SH-SY5Y (cell line): ENCODE data around the gene FASTKD2.

Experiments used
- GATA2 ChIP-seq: IDR thresholded peaks from 2 replicates; pipeline ENCODE4 v1.6.1; 2011; ENCODE audit warnings: mild to moderate bottlenecking, low read depth, low read length
- GATA3 ChIP-seq: IDR thresholded peaks from 2 replicates; pipeline ENCODE4 v1.6.1; 2011; ENCODE audit warnings: low read depth, mild to moderate bottlenecking, low read length, moderate library complexity

DNA sequence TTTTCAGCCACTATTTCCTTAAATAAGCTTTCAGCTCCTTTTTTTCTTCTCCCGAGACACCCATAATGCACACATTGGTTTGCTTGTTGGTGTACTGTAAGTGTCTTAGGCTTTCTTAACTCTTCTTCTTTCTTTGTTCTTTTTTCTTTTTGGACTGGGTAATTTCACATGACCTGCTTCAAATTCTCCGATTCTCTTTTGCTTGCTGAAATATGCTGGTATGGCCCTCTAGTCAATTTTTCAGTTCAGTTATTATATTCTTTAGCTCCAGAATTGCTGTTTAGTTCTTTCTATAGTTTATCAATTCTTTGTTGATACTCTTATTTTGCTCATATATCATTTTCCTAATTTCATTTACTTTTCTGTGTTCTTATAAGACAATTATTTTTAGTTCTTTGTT is 15.3 kb downstream of the FASTKD2 start:
- TF ChIP-seq GATA3, result no peak
- no peak for TF ChIP-seq GATA2
